SK-N-SH treated with all-trans-retinoic acid at 6 μM for 48 hours (cell line): ENCODE results near the gene LMCD1.

Experiments
- ARNTL ChIP-seq: fragments of 450-650 bp; formaldehyde crosslinking; IDR thresholded peaks from 2 replicates; pipeline ENCODE4 v1.5.0; 2020; ENCODE audit warnings: low read depth, mild to moderate bottlenecking, moderate library complexity, borderline replicate concordance
- BACH2 ChIP-seq: fragments of 250-450 bp; sonication (Bioruptor Pico); IDR thresholded peaks from 2 replicates; pipeline ENCODE4 v1.9.0; 2021; ENCODE audit warnings: mild to moderate bottlenecking, borderline replicate concordance
- GLIS3 ChIP-seq: fragments of 250-450 bp; sonication (Bioruptor Pico); IDR thresholded peaks from 2 replicates; pipeline ENCODE4 v1.5.0; 2020; ENCODE audit warnings: mild to moderate bottlenecking, moderate library complexity
- ISL1 ChIP-seq: fragments of 250-450 bp; sonication (Bioruptor Pico); IDR thresholded peaks from 2 replicates; pipeline ENCODE4 v2.1.2; 2022; ENCODE audit warnings: mild to moderate bottlenecking, moderate library complexity
- RARB ChIP-seq: fragments of 250-450 bp; sonication (Bioruptor Pico); IDR thresholded peaks from 2 replicates; pipeline ENCODE4 v1.8.0; 2021; ENCODE audit warnings: mild to moderate bottlenecking, moderate library complexity
- TCF4 ChIP-seq: fragments of 250-450 bp; sonication (Bioruptor Pico); IDR thresholded peaks from 2 replicates; pipeline ENCODE4 v1.8.0; 2021; ENCODE audit warnings: mild to moderate bottlenecking, moderate library complexity, borderline replicate concordance
- TSHZ2 ChIP-seq: fragments of 250-450 bp; sonication (Bioruptor Pico); IDR thresholded peaks from 2 replicates; pipeline ENCODE4 v1.5.0; 2020; ENCODE audit warnings: mild to moderate bottlenecking, moderate library complexity
- ZFP3 ChIP-seq: fragments of 250-450 bp; sonication (Bioruptor Pico); IDR thresholded peaks from 2 replicates; pipeline ENCODE4 v1.5.0; 2020; ENCODE audit warnings: mild to moderate bottlenecking, moderate library complexity
- ZNF565 ChIP-seq: fragments of 450-650 bp; formaldehyde crosslinking; conservative IDR thresholded peaks from 2 replicates; pipeline ENCODE4 v1.5.0; 2020; ENCODE audit warnings: low read depth, mild to moderate bottlenecking, moderate library complexity
- TF ChIP-seq, protein P1 (sequence below): fragments of 250-450 bp; sonication (Bioruptor Pico); IDR thresholded peaks from 2 replicates; pipeline ENCODE4 v1.8.0; 2020; ENCODE audit warnings: mild to moderate bottlenecking, moderate library complexity, borderline replicate concordance

DNA sequence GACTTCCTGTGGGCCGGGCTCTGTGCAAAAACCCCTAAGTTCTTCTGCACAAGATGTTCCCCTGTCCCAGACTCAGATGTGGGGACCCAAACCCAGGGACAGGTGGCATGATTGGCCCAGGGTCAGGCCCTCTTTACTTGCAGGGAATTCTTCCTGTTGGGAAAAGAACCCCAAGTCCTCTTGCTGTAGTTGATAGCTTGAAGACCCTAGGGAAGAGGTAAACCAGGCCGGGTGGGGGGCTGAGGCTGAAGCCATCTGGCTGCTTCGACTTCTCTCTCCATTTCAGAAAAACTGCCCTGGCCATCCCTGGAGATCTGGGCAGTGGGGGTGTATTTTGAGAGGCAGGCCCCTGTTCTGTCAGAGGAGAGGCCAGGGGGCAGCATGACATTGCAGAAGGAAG is 119.5 kb downstream of the LMCD1 start:
- TF ChIP-seq TCF4 (no peak), GLIS3 (CRISPR knock-in tag) (no peak), BACH2 (CRISPR knock-in tag) (no peak), ZNF565 (CRISPR knock-in tag) (no peak), RARB (CRISPR knock-in tag) (no peak), ARNTL (CRISPR knock-in tag) (no peak), ZFP3 (CRISPR knock-in tag) (no peak), TSHZ2 (CRISPR knock-in tag) (no peak), ISL1 (no peak)
- TF ChIP-seq, protein P1, sequence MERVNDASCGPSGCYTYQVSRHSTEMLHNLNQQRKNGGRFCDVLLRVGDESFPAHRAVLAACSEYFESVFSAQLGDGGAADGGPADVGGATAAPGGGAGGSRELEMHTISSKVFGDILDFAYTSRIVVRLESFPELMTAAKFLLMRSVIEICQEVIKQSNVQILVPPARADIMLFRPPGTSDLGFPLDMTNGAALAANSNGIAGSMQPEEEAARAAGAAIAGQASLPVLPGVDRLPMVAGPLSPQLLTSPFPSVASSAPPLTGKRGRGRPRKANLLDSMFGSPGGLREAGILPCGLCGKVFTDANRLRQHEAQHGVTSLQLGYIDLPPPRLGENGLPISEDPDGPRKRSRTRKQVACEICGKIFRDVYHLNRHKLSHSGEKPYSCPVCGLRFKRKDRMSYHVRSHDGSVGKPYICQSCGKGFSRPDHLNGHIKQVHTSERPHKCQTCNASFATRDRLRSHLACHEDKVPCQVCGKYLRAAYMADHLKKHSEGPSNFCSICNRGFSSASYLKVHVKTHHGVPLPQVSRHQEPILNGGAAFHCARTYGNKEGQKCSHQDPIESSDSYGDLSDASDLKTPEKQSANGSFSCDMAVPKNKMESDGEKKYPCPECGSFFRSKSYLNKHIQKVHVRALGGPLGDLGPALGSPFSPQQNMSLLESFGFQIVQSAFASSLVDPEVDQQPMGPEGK (CRISPR knock-in tag), result no peak
